Effector memory CD4-positive, alpha-beta T cell (primary cell): Measurements from ENCODE around the gene SWAP70.
"Not testable (repeated sequence)": the region's sequence is repeated elsewhere in the genome, so short reads cannot be mapped to it uniquely, and the experiment has no call there.

ENCODE experiments used
- DNase-seq, 3 donors: peaks; one replicate each; pipeline ENCODE4 v3.0.0-alpha.2; 2020
- H3K27ac ChIP-seq: 2 replicates; pipeline ENCODE4 v1.7.0; 2013; ENCODE audit warnings: mild to moderate bottlenecking, low read length, moderate library complexity; ENCODE audit not compliant: insufficient read depth, poor library complexity, severe bottlenecking
- H3K27me3 ChIP-seq: replicated peaks from 2 replicates; pipeline ENCODE4 v1.7.0; 2013; ENCODE audit warnings: mild to moderate bottlenecking, low read length; ENCODE audit not compliant: insufficient read depth, control insufficient read depth, poor library complexity, severe bottlenecking
- H3K36me3 ChIP-seq: 2 replicates; pipeline ENCODE4 v1.7.0; 2013; ENCODE audit warnings: mild to moderate bottlenecking, low read length, moderate library complexity; ENCODE audit not compliant: control insufficient read depth, insufficient read depth
- H3K4me1 ChIP-seq: 2 replicates; pipeline ENCODE4 v1.7.0; 2013; ENCODE audit warnings: low read length, mild to moderate bottlenecking; ENCODE audit not compliant: control insufficient read depth, insufficient read depth, poor library complexity, severe bottlenecking
- H3K4me3 ChIP-seq: 2 replicates; pipeline ENCODE4 v1.7.0; 2013; ENCODE audit warnings: low read length, low read depth, mild to moderate bottlenecking; ENCODE audit not compliant: insufficient read depth, poor library complexity, severe bottlenecking
- H3K9me3 ChIP-seq: 2 replicates; pipeline ENCODE4 v1.7.0; 2013; ENCODE audit warnings: mild to moderate bottlenecking, low read length, moderate library complexity; ENCODE audit not compliant: control insufficient read depth

Gene SWAP70

GRCh38 chr11:9733212-9733611, 69.3 kb downstream of the SWAP70 start:
- no peak for DNase-seq
- Histone ChIP-seq H3K9me3 (peaks cover 6% of the 10 kb centered on the region), H3K36me3 (no peaks in the 10 kb centered on the region), H3K27ac (no peak overlapping the region), H3K4me3 (no peak overlapping the region), H3K27me3 (no peaks in the 10 kb centered on the region), H3K4me1 (no peaks in the 10 kb centered on the region)

GRCh38 chr11:9735236-9735635, 71.4 kb downstream of the SWAP70 start:
- Histone ChIP-seq H3K27ac (no peak overlapping the region), H3K4me1 (no peaks in the 10 kb centered on the region), H3K4me3 (no peak overlapping the region), H3K27me3 (no peaks in the 10 kb centered on the region), H3K9me3 (peaks cover 6% of the 10 kb centered on the region), H3K36me3 (no peaks in the 10 kb centered on the region)
- no peak for DNase-seq

GRCh38 chr11:9735919-9736318, 72.0 kb downstream of the SWAP70 start:
- no peak overlapping the region for H3K27ac ChIP-seq
- DNase-seq, result no peak
- peaks cover 6% of the 10 kb centered on the region for H3K9me3 ChIP-seq
- H3K4me1 ChIP-seq, result no peaks in the 10 kb centered on the region
- no peaks in the 10 kb centered on the region for H3K36me3 ChIP-seq
- no peak overlapping the region for H3K4me3 ChIP-seq
- no peaks in the 10 kb centered on the region for H3K27me3 ChIP-seq

- Histone ChIP-seq H3K27ac (no peak overlapping the region), H3K27me3 (no peaks in the 10 kb centered on the region), H3K4me1 (no peaks in the 10 kb centered on the region), H3K36me3 (no peaks in the 10 kb centered on the region), H3K9me3 (peaks cover 6% of the 10 kb centered on the region), H3K4me3 (no peak overlapping the region)
- DNase-seq, result no peak
Measured at GRCh38 chr11:9736365-9736764, 72.5 kb downstream of the SWAP70 start.

GRCh38 chr11:9738116-9738515, 74.2 kb downstream of the SWAP70 start:
- Histone ChIP-seq H3K27ac (no peak overlapping the region), H3K36me3 (no peaks in the 10 kb centered on the region)

GRCh38 chr11:9738707-9739106, 74.8 kb downstream of the SWAP70 start:
- Histone ChIP-seq H3K9me3 (peaks cover 6% of the 10 kb centered on the region), H3K4me3 (no peak overlapping the region), H3K4me1 (no peaks in the 10 kb centered on the region), H3K36me3 (no peaks in the 10 kb centered on the region), H3K27ac (no peak overlapping the region), H3K27me3 (no peaks in the 10 kb centered on the region)
- no peak for DNase-seq

More at GRCh38 chr11:9738116-9738515, 74.2 kb downstream of the SWAP70 start:
- H3K4me1 ChIP-seq, result no peaks in the 10 kb centered on the region
- no peaks in the 10 kb centered on the region for H3K27me3 ChIP-seq
- no peak for DNase-seq
- H3K9me3 ChIP-seq, result peaks cover 6% of the 10 kb centered on the region
- H3K4me3 ChIP-seq, result no peak overlapping the region

- H3K4me1 ChIP-seq, result no peaks in the 10 kb centered on the region
Measured at GRCh38 chr11:9739123-9739900, 75.4 kb downstream of the SWAP70 start.

GRCh38 chr11:9740202-9740883, 76.5 kb downstream of the SWAP70 start:
- Histone ChIP-seq H3K9me3 (peaks cover 2% of the 10 kb centered on the region), H3K4me1 (no peaks in the 10 kb centered on the region), H3K27ac (no peak overlapping the region), H3K36me3 (no peaks in the 10 kb centered on the region), H3K27me3 (no peaks in the 10 kb centered on the region), H3K4me3 (no peak overlapping the region)
- no peak for DNase-seq

More at GRCh38 chr11:9739123-9739900, 75.4 kb downstream of the SWAP70 start:
- DNase-seq, result no peak
- Histone ChIP-seq H3K27me3 (no peaks in the 10 kb centered on the region), H3K36me3 (no peaks in the 10 kb centered on the region), H3K9me3 (peaks cover 6% of the 10 kb centered on the region), H3K4me3 (no peak overlapping the region), H3K27ac (no peak overlapping the region)

GRCh38 chr11:9741260-9741659, 77.4 kb downstream of the SWAP70 start:
- Histone ChIP-seq H3K4me3 (no peak overlapping the region), H3K36me3 (no peaks in the 10 kb centered on the region), H3K27ac (no peak overlapping the region), H3K9me3 (no peaks in the 10 kb centered on the region), H3K27me3 (no peaks in the 10 kb centered on the region), H3K4me1 (no peaks in the 10 kb centered on the region)
- no peak for DNase-seq

GRCh38 chr11:9743512-9743911, 79.6 kb downstream of the SWAP70 start:
- not testable (repeated sequence) for H3K27ac ChIP-seq, H3K4me1 ChIP-seq, H3K4me3 ChIP-seq, H3K36me3 ChIP-seq, DNase-seq, H3K27me3 ChIP-seq, H3K9me3 ChIP-seq
